ENCODE data around the gene WNT11. TPM values are rescaled to one million over a fixed set of nuclear protein-coding genes. Genes with fewer than 3 reads are reported as not detected.

The WNT11 gene
- 10 to 100 TPM; 42.2 to 87.0 (median 64.5) TPM for polyA plus RNA-seq (ENCODE audit: insufficient read depth in 1 of 5, insufficient read length in 5 of 5, low replicate concordance in 1 of 5)
- long read RNA-seq, donor 1, partial matches to known transcripts, result 28 of 47 reads
- long read RNA-seq, donor 1, other reads (novel, unspliced or antisense), result 14 of 47 reads
- long read RNA-seq, donor 2, transcript WNT11-201 (5 exons, 1,930 nt), result major isoform, 6 of 6 reads
- long read RNA-seq, donor 2, partial matches to known transcripts, result 0 of 6 reads
- long read RNA-seq, donor 2, other reads (novel, unspliced or antisense), result 0 of 6 reads
- long read RNA-seq, donor 3, transcript WNT11-201 (5 exons, 1,930 nt), result major isoform, 10 of 32 reads
- long read RNA-seq, donor 3, partial matches to known transcripts, result 5 of 32 reads
- long read RNA-seq, donor 3, other reads (novel, unspliced or antisense), result 17 of 32 reads
- long read RNA-seq, donor 4, transcript WNT11-201 (5 exons, 1,930 nt), result major isoform, 6 of 6 reads
- long read RNA-seq, donor 4, partial matches to known transcripts, result 0 of 6 reads
- long read RNA-seq, donor 4, other reads (novel, unspliced or antisense), result 0 of 6 reads
- long read RNA-seq, donor 5, transcript WNT11-201 (5 exons, 1,930 nt), result major isoform, 7 of 13 reads
- long read RNA-seq, donor 5, partial matches to known transcripts, result 0 of 13 reads
- long read RNA-seq, donor 5, other reads (novel, unspliced or antisense), result 6 of 13 reads
- long read RNA-seq, donor 6, transcript WNT11-201 (5 exons, 1,930 nt), result major isoform, 5 of 24 reads
- long read RNA-seq, donor 6, partial matches to known transcripts, result 0 of 24 reads
- long read RNA-seq, donor 6, other reads (novel, unspliced or antisense), result 18 of 24 reads
- long read RNA-seq, donor 7, partial matches to known transcripts, result 0 of 23 reads
- long read RNA-seq, donor 7, other reads (novel, unspliced or antisense), result 19 of 23 reads
- long read RNA-seq, donor 8, partial matches to known transcripts, result 0 of 4 reads
- long read RNA-seq, donor 8, other reads (novel, unspliced or antisense), result 0 of 4 reads

GRCh38 chr11:76206327-76207081 is at the start of gene WNT11:
WNT11 (minus strand) TSS chr11:76206502; CDS start chr11:76206407, 95 bp downstream.
- DNase-seq, result peak in 1 of 2 donors; percentile 59

GRCh38 chr11:76253416-76253815 is 47.1 kb upstream of the WNT11 start:
- no peak for DNase-seq

DNA sequence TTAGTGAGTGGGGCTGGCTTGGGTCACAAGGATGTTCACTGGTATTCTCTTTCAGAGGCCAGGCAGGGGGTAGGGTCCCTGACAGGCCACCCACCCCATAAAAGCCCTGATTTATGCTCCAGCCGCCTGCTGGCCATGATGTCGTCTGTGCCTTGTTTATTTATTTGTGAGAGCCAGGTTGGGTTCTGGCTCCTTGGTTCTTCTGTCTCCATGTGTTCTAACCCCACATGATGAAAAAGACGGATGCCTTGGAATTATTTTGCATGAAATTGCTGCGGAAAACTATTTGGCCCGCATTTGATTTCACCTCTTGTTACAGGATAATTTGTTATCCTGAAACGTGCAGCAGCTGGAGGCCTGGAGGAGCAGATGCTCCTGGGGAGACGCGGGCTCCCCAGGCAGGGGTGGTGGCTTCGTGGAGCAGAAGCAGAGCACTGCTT is 46.3 kb upstream of the WNT11 start:
- DNase-seq, result no peak

GRCh38 chr11:76251576-76251975 is 45.3 kb upstream of the WNT11 start:
- no peak for DNase-seq

DNA sequence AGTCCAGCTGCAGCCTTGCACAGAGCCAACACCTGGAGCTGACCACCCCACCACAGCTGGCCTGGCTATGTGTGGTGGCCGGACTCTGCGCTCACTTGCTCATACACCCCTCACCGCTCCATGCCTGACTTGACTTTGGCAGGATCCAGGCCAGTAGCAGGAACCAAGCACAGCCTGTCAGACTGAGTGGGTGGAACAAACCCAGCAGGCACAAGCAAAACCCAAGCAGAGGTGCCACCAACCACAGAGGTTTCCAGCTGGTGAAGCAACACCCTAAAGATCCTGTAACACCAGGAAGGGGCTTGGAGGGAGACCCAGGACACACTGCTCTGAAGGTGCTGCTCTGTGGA is 44.9 kb upstream of the WNT11 start:
- DNase-seq, result no peak

DNA sequence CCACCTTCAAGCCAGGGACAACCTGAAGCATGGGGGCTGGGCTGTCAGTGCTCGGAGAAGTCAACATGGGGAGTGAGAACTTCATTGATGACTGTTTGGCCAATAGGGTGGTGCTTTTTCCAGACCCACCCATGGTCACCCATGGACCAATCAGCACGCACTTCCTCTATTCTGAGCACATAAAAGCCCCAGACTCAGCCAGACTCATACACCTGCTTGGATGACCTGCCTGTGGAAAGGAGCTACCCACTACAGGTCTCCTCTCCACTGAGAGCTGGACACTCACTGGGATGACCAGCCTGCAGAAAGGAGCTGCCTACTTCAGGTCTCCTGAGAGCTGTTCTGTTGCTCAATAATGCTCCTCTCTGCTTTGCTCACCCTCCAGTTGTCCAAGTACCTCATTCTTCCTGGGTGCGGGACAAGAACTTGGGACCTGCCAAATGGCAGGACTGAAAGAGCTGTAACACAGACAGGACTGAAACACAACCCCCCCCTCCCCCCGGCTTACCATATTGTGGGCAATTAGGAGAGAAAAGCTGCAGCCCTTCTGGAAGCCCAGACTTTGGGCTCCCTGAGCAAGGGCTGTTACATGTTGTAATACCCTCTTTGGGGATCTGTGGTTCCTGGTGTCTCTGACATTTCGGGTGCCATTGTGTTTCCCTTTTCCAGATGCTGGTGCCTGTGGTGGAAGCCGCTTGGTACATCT is 44.4 kb upstream of the WNT11 start:
- DNase-seq, result no peak

DNA sequence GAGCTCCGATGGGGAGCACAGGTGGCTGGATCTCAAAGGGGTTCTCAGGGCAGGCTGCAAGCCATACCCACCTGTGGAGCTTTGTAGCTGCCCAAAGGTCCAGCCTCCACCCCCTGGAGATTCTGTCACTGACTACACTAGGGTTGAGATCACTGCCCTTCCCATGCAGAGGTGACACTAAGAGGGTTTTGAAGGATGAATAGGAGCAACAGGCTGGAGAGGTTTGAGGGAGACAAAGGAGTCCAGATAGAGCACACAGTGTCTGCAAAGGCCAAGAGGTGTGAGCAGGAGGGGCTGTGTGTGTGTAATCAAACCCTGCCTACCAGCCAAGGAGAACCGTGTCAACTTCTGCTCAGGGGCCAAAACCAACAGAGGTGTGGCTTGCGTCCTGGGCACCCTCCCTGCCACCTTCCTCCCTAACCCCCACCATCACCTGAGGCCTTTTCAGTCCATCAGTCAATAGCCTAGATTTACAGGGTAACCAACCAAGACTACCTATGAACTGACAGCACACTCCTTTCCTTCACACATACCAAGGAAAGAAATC is 43.0 kb upstream of the WNT11 start:
- DNase-seq, result no peak

GRCh38 chr11:76248210-76248609 is 41.9 kb upstream of the WNT11 start:
- no peak for DNase-seq

DNA sequence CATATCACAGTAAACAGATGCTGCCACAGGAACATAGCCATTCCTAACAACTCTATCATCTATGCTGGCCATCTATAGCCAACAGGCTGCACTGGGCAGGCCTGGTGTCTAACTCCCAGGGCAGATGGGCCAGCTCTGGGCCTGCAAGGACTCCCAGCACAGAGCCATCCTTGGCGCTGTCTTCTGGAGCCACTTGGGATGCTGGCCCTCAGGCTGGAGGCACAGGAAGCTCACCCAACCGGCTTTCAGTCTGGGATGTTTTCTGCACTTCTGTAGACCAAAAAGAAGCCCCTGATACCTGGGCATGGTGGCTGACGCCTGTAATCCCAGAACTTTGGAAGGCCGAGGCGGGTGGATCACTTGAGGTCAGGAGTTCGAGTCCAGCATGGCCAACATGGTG is 40.8 kb upstream of the WNT11 start:
- DNase-seq, result no peak

- no peak for DNase-seq
Observed at GRCh38 chr11:76246271-76246933, 40.1 kb upstream of the WNT11 start.

- no peak for DNase-seq
Observed at GRCh38 chr11:76245720-76246119, 39.4 kb upstream of the WNT11 start.

DNA sequence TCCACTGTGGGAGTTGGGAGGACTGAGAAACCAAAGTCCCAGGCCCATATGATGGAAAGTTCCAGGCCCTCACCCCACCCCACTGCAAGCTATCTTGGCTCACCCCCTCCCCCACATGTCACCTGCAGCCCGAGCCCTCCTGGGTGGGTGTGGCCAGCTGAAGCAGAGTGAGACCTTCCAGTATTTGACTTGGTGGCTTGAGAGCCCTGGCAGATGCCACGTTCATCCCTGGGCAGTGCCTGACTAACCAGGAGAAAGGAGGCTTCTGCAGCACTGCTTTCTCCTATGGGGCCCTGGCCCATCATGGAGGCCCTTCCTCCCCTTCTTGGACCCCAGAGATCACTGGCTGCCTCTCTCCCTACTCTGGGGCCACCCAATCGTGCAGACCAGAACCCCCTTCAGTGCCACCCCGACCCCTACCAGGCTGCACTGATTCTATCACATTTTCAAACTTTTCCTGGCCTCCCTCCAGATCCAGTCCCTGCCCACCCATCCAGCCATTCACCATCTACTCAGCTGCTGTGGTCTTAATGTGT is 38.1 kb upstream of the WNT11 start:
- DNase-seq, result no peak

GRCh38 chr11:76243957-76244285 is 37.6 kb upstream of the WNT11 start:
- no peak for DNase-seq

GRCh38 chr11:76243193-76243956 is 37.1 kb upstream of the WNT11 start:
- no peak for DNase-seq

GRCh38 chr11:76242004-76242779 is 35.9 kb upstream of the WNT11 start:
- DNase-seq, result no peak

GRCh38 chr11:76241243-76242000 is 35.1 kb upstream of the WNT11 start:
- DNase-seq, result no peak

GRCh38 chr11:76240666-76241065 is 34.4 kb upstream of the WNT11 start:
- DNase-seq, result no peak

DNA sequence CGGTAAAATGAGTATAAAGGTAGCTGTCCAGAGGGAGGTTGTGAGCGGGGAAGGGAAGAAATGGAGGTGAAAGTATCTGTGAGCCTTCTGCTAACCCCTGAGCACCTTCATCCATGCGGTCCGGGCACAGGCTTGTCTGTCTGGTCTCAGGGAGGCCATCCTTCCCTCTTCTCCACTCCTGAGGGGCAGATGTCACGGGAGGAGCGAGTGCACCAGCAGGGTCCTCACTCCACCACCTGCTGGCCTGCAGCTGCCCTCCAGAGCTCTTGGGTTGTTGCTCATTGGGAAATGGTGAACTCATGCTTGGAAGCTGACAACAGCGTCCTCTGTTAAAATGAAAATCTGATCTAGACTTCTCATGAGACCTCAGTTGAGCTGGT is 33.8 kb upstream of the WNT11 start:
- DNase-seq, result no peak

All from right lung (tissue), 10 donors.